Astrocyte (in vitro differentiated cells and primary cell): ENCODE results near the gene RTN4IP1.

Experiments
- EZH2 ChIP-seq: IDR thresholded peaks from 2 replicates; pipeline ENCODE4 v1.6.1; 2012; ENCODE audit warnings: mild to moderate bottlenecking, low read length, inconsistent platforms; ENCODE audit not compliant: insufficient read depth
- TF ChIP-seq, protein P1 (sequence below): IDR thresholded peaks from 2 replicates; pipeline ENCODE4 v1.5.1; 2011; ENCODE audit warnings: low read depth, mild to moderate bottlenecking, inconsistent platforms, low read length, moderate library complexity; ENCODE audit not compliant: insufficient read depth

GRCh38 chr6:106537662-106538061 lies 91.6 kb downstream of the RTN4IP1 start:
- TF ChIP-seq, protein P1, sequence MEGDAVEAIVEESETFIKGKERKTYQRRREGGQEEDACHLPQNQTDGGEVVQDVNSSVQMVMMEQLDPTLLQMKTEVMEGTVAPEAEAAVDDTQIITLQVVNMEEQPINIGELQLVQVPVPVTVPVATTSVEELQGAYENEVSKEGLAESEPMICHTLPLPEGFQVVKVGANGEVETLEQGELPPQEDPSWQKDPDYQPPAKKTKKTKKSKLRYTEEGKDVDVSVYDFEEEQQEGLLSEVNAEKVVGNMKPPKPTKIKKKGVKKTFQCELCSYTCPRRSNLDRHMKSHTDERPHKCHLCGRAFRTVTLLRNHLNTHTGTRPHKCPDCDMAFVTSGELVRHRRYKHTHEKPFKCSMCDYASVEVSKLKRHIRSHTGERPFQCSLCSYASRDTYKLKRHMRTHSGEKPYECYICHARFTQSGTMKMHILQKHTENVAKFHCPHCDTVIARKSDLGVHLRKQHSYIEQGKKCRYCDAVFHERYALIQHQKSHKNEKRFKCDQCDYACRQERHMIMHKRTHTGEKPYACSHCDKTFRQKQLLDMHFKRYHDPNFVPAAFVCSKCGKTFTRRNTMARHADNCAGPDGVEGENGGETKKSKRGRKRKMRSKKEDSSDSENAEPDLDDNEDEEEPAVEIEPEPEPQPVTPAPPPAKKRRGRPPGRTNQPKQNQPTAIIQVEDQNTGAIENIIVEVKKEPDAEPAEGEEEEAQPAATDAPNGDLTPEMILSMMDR: no peak
- TF ChIP-seq EZH2: no peak
